IMR-90 (cell line): ENCODE data around the gene WASHC4. TPM values are rescaled to one million over a fixed set of nuclear protein-coding genes. Genes with fewer than 3 reads are reported as not detected.

Source experiments
- ATAC-seq: fragments of 200-7000 bp; cut with Tn5 transposase; 2 replicates; pipeline ENCODE4 v1.9.1; 2020; ENCODE audit warnings: low read depth, mild to moderate bottlenecking, moderate library complexity
- BruUV-seq: library from RNA; stranded (reverse); fragments of 400-500 nt; replicated peaks from 2 replicates; lab custom pipeline; 2021; lab: Mats Ljungman, UMichigan
- CTCF ChIA-PET: fragments of 300-600 bp; formaldehyde crosslinking; extraction: SDS; loops from one replicate; lab custom pipeline; 2021; ENCODE audit warnings: antibody characterized with exemption; lab: Yijun Ruan, JAX
- POLR2A ChIA-PET: fragments of 300-600 bp; sonication (Branson Sonifier 250); formaldehyde crosslinking; loops from one replicate; lab custom pipeline; 2022; ENCODE audit warnings: antibody characterized with exemption; ENCODE audit not compliant: unreplicated experiment; lab: Charles Lee
- DNase-seq: peaks from one replicate; pipeline ENCODE4 v3.0.0; 2013
- H2AFZ ChIP-seq: replicated peaks from 2 replicates; pipeline ENCODE3; 2013; ENCODE audit warnings: low read length, mild to moderate bottlenecking; ENCODE audit not compliant: poor library complexity
- H2AK5ac ChIP-seq: 2 replicates; pipeline ENCODE4 v1.6.1; 2013; ENCODE audit warnings: low read depth, low read length, inconsistent platforms
- H2AK9ac ChIP-seq: replicated peaks from 2 replicates; pipeline ENCODE3; 2013; ENCODE audit warnings: mild to moderate bottlenecking, low read depth, low read length, moderate library complexity; ENCODE audit not compliant: poor library complexity
- H2BK120ac ChIP-seq: 2 replicates; pipeline ENCODE4 v1.6.1; 2013; ENCODE audit warnings: low read depth, low read length, inconsistent platforms
- H2BK15ac ChIP-seq: 3 replicates; pipeline ENCODE4 v1.6.1; 2013; ENCODE audit warnings: low read depth, low read length, inconsistent platforms
- H2BK20ac ChIP-seq: 2 replicates; pipeline ENCODE4 v1.6.1; 2013; ENCODE audit warnings: low read depth, mild to moderate bottlenecking, inconsistent platforms, low read length, moderate library complexity
- H2BK5ac ChIP-seq: 2 replicates; pipeline ENCODE4 v1.6.1; 2013; ENCODE audit warnings: mild to moderate bottlenecking, low read depth, low read length, inconsistent platforms; ENCODE audit not compliant: poor library complexity, severe bottlenecking
- H3K14ac ChIP-seq: replicated peaks from 2 replicates; pipeline ENCODE4 v1.6.1; 2013; ENCODE audit warnings: low read depth, low read length, inconsistent platforms
- H3K18ac ChIP-seq: 2 replicates; pipeline ENCODE4 v1.6.1; 2013; ENCODE audit warnings: low read depth, low read length, control low read depth
- H3K23ac ChIP-seq: 2 replicates; pipeline ENCODE4 v1.6.1; 2013; ENCODE audit warnings: low read depth, low read length, inconsistent platforms
- H3K27ac ChIP-seq: 2 replicates; pipeline ENCODE4 v1.5.1; 2013; ENCODE audit warnings: mild to moderate bottlenecking, control low read depth, low read length; ENCODE audit not compliant: insufficient read depth
- H3K27me3 ChIP-seq: 2 replicates; pipeline ENCODE4 v1.6.1; 2013; ENCODE audit warnings: low read length; ENCODE audit not compliant: control insufficient read depth, insufficient read depth
- H3K36me3 ChIP-seq: 2 replicates; pipeline ENCODE4 v1.6.1; 2013; ENCODE audit warnings: low read length, mixed read lengths; ENCODE audit not compliant: control insufficient read depth, insufficient read depth
- H3K4ac ChIP-seq: 2 replicates; pipeline ENCODE4 v1.6.1; 2013; ENCODE audit warnings: low read depth, low read length, inconsistent platforms
- H3K4me1 ChIP-seq: 2 replicates; pipeline ENCODE4 v1.6.1; 2013; ENCODE audit warnings: low read length, mixed read lengths; ENCODE audit not compliant: control insufficient read depth, insufficient read depth
- H3K4me2 ChIP-seq: 2 replicates; pipeline ENCODE4 v1.6.1; 2013; ENCODE audit warnings: low read depth, mild to moderate bottlenecking, control low read depth, low read length, moderate library complexity
- H3K4me3 ChIP-seq: 2 replicates; pipeline ENCODE4 v1.5.1; 2013; ENCODE audit warnings: low read depth, mild to moderate bottlenecking, control low read depth, low read length, moderate library complexity; ENCODE audit not compliant: insufficient read depth
- H3K56ac ChIP-seq: 2 replicates; pipeline ENCODE4 v1.6.1; 2013; ENCODE audit warnings: low read length, inconsistent platforms; ENCODE audit not compliant: insufficient read depth; ENCODE audit errors: extremely low read depth
- H3K79me1 ChIP-seq, 2 experiments: 2 replicates each; pipeline ENCODE4 v1.6.1; 2013; ENCODE audit warnings: low read length in 2 of 2, inconsistent platforms in 1 of 2, low read depth in 1 of 2
- H3K9ac ChIP-seq: 2 replicates; pipeline ENCODE4 v1.6.1; 2013; ENCODE audit warnings: low read depth, low read length, control low read depth
- H3K9me1 ChIP-seq: 2 replicates; pipeline ENCODE4 v1.6.1; 2013; ENCODE audit warnings: low read length, inconsistent platforms; ENCODE audit not compliant: insufficient read depth
- H3K9me3 ChIP-seq: 2 replicates; pipeline ENCODE4 v1.6.1; 2013; ENCODE audit warnings: low read length; ENCODE audit not compliant: control insufficient read depth, insufficient read depth
- H4K20me1 ChIP-seq: 2 replicates; pipeline ENCODE4 v1.6.1; 2013; ENCODE audit warnings: low read length, inconsistent platforms; ENCODE audit not compliant: insufficient read depth
- H4K5ac ChIP-seq: 2 replicates; pipeline ENCODE4 v1.6.1; 2013; ENCODE audit warnings: mild to moderate bottlenecking, low read depth, low read length, control low read depth
- H4K8ac ChIP-seq, 2 experiments: 2 replicates each; pipeline ENCODE4 v1.6.1; 2013; ENCODE audit warnings: low read depth in 2 of 2, low read length in 2 of 2, control low read depth in 1 of 2, inconsistent platforms in 1 of 2
- H4K91ac ChIP-seq: 2 replicates; pipeline ENCODE4 v1.6.1; 2013; ENCODE audit warnings: low read depth, low read length, inconsistent platforms; ENCODE audit not compliant: insufficient read depth
- BHLHE40 ChIP-seq: fragments of 150-350 bp; IDR thresholded peaks from 2 replicates; pipeline ENCODE4 v1.6.1; 2016; ENCODE audit warnings: mild to moderate bottlenecking, low read depth, low read length
- CEBPB ChIP-seq: IDR thresholded peaks from 2 replicates; pipeline ENCODE4 v1.6.1; 2012; ENCODE audit warnings: low read depth, low read length, improper control_type of control experiment
- CHD1 ChIP-seq: IDR thresholded peaks from 2 replicates; pipeline ENCODE4 v1.6.1; 2012; ENCODE audit warnings: low read depth, low read length, improper control_type of control experiment
- FOS ChIP-seq: fragments of 150-350 bp; IDR thresholded peaks from 2 replicates; pipeline ENCODE4 v1.6.1; 2016; ENCODE audit warnings: low read depth, low read length
- MAFK ChIP-seq: IDR thresholded peaks from 2 replicates; pipeline ENCODE4 v1.6.1; 2012; ENCODE audit warnings: low read depth, low read length, improper control_type of control experiment
- MAZ ChIP-seq: IDR thresholded peaks from 2 replicates; pipeline ENCODE4 v1.6.1; 2012; ENCODE audit warnings: low read depth, mild to moderate bottlenecking, low read length, improper control_type of control experiment, moderate library complexity, borderline replicate concordance
- RCOR1 ChIP-seq: IDR thresholded peaks from 2 replicates; pipeline ENCODE4 v1.6.1; 2012; ENCODE audit warnings: mild to moderate bottlenecking, low read length, improper control_type of control experiment; ENCODE audit not compliant: insufficient replicate concordance
- RFX5 ChIP-seq: IDR thresholded peaks from 2 replicates; pipeline ENCODE4 v1.8.0; 2012; ENCODE audit warnings: low read depth, mild to moderate bottlenecking, low read length, moderate library complexity
- SMC3 ChIP-seq: fragments of 150-350 bp; IDR thresholded peaks from 2 replicates; pipeline ENCODE4 v1.6.1; 2016; ENCODE audit warnings: low read depth, mild to moderate bottlenecking, antibody characterized with exemption, low read length, moderate library complexity
- WGBS, 2 experiments: methylation state at CpG; one replicate each; pipeline versions ENCODE4 v1.1.5 to v1.1.7; 2013; ENCODE audit warnings: missing lambda C conversion rate in 2 of 2; ENCODE audit not compliant: insufficient read length in 1 of 2; ENCODE audit errors: extremely low coverage in 2 of 2; 5-methylcytosine and 5-hydroxymethylcytosine counted together
- dilution Hi-C: fragments of 300-500 bp; cut with HindIII; formaldehyde crosslinking; loops from one replicate; pipeline ENCODE4 v1.14.3; 2018; ENCODE audit warnings: low sequenced_read_pairs; ENCODE audit not compliant: unreplicated experiment
- in situ Hi-C: fragments of 300-500 bp; cut with MboI; formaldehyde crosslinking; loops from 3 replicates; pipeline ENCODE4 v1.14.3; 2019; ENCODE audit warnings: low sequenced_read_pairs, inconsistent platforms, mixed read lengths
- intact Hi-C: fragments of 100-400 bp; cut with micrococcal nuclease; formaldehyde crosslinking; loops from 2 replicates; pipeline ENCODE4 v1.10.0; 2022
- polyA plus RNA-seq, 3 experiments: library from polyadenylated mRNA; depleted of rRNA; stranded (reverse); fragments of >200 nt; gene quantifications; 2 replicates each; pipeline ENCODE4 v1.2.3, GENCODE V29; 2012; ENCODE audit warnings: low replicate concordance in 1 of 3
- total RNA-seq: library from RNA; depleted of rRNA; stranded (reverse); fragments of >200 nt; gene quantifications from 2 replicates; pipeline ENCODE4 v1.2.3, GENCODE V29; 2012
- TF ChIP-seq, protein P1 (sequence below): fragments of 150-350 bp; IDR thresholded peaks from 2 replicates; pipeline ENCODE4 v1.6.1; 2016; ENCODE audit warnings: low read depth, mild to moderate bottlenecking, low read length, moderate library complexity, borderline replicate concordance
- TF ChIP-seq, protein P2 (sequence below): conservative IDR thresholded peaks from 2 replicates; pipeline ENCODE4 v1.5.1; 2012; ENCODE audit warnings: mild to moderate bottlenecking, low read depth, low read length, improper control_type of control experiment

WASHC4 gene
- total and polyA plus RNA-seq, 2 of the 4 experiments (the other 2 are of a cell fraction) = 16.4 to 47.0 TPM

DNA sequence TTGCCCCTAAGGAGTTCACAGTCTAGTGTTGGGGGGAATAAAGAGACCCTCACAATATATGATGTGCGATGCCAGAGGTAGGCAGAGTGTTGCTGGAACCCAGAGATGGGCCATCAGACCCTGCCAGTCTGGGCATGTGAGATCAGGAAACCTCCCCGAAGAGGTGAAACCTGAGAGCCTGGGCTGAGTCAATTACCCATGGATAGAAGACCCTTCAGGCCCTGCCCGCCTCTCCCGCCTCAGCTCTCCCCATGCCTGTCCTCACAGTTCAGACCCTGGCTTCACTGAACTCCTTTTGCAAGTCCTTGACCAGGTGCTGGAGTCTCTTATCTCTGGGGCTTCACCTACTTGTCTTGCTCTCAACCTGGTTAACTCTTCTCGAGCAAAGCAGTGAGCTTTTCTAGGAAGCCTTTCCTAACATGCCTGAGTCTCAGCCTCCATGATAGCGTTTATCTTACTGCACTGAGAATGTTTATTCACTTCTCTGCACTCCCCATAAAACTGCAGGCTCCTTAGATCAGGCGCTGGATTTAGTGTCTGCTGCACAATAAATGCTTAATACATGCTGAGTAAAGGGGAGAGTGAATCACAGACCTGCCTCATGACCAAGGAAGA is 42.9 kb upstream of the WASHC4 start:
- 100% methylated on average over 1 of the region's 7 CpGs; no CpG with 5 or more reads in 1 of the 2 experiments for WGBS, 2 experiments
- Histone ChIP-seq H3K27ac (no peak overlapping the region), H3K4me1 (peaks cover 4% of the 10 kb centered on the region), H3K9me3 (no peaks in the 10 kb centered on the region), H3K9ac (no peak overlapping the region), H2BK15ac (no peak overlapping the region), H3K36me3 (peaks cover 44% of the 10 kb centered on the region), H2AFZ (no peak overlapping the region), H3K9me1 (0 out of 2 replicates have a peak, but pooled peaks cover 8% of the 10 kb centered on the region), H3K56ac (no peak overlapping the region), H2BK5ac (no peak overlapping the region), H4K20me1 (no peaks in the 10 kb centered on the region; the same call in 1 of the 2 replicates), H4K8ac (no peak overlapping the region), H2BK120ac (no peak overlapping the region), H3K23ac (no peak overlapping the region), H3K4ac (no peak overlapping the region), H4K5ac (no peak overlapping the region), H4K91ac (no peak overlapping the region), H2AK5ac (no peak overlapping the region), H3K18ac (no peak overlapping the region), H3K4me2 (no peak overlapping the region), H3K79me1 (peaks cover 0 to 3% of the 10 kb centered on the region in 2 experiments; a peak in 1 of 4 replicates), H2AK9ac (no peak overlapping the region), H3K14ac (no peak overlapping the region), H3K4me3 (no peak overlapping the region), H2BK20ac (no peak overlapping the region), H3K27me3 (no peaks in the 10 kb centered on the region)
- dilution Hi-C loops (no loop called here), intact Hi-C loops (no loop called here), in situ Hi-C loops (loop anchor here (25.0 kb wide), 1 partner anchor 877 kb away; no protein-coding TSS in a partner anchor)
- ATAC-seq (no peak), DNase-seq (no peak)
- ChIA-PET CTCF (interaction anchor here (0.6 kb wide), 1 partner anchor 11 kb away, joined by 5 read pairs; no protein-coding TSS in a partner anchor), POLR2A (no interaction called here)
- BruUV-seq = no TSS peak
- TF ChIP-seq, protein P1, sequence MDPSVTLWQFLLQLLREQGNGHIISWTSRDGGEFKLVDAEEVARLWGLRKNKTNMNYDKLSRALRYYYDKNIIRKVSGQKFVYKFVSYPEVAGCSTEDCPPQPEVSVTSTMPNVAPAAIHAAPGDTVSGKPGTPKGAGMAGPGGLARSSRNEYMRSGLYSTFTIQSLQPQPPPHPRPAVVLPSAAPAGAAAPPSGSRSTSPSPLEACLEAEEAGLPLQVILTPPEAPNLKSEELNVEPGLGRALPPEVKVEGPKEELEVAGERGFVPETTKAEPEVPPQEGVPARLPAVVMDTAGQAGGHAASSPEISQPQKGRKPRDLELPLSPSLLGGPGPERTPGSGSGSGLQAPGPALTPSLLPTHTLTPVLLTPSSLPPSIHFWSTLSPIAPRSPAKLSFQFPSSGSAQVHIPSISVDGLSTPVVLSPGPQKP = no peak
- TF ChIP-seq, protein P2, sequence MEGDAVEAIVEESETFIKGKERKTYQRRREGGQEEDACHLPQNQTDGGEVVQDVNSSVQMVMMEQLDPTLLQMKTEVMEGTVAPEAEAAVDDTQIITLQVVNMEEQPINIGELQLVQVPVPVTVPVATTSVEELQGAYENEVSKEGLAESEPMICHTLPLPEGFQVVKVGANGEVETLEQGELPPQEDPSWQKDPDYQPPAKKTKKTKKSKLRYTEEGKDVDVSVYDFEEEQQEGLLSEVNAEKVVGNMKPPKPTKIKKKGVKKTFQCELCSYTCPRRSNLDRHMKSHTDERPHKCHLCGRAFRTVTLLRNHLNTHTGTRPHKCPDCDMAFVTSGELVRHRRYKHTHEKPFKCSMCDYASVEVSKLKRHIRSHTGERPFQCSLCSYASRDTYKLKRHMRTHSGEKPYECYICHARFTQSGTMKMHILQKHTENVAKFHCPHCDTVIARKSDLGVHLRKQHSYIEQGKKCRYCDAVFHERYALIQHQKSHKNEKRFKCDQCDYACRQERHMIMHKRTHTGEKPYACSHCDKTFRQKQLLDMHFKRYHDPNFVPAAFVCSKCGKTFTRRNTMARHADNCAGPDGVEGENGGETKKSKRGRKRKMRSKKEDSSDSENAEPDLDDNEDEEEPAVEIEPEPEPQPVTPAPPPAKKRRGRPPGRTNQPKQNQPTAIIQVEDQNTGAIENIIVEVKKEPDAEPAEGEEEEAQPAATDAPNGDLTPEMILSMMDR = no peak
- no peak for TF ChIP-seq BHLHE40
- TF ChIP-seq SMC3 = no peak
- TF ChIP-seq RFX5 = no peak
- no peak for TF ChIP-seq MAFK
- no peak for TF ChIP-seq CEBPB
- TF ChIP-seq FOS = no peak
- no peak for TF ChIP-seq MAZ
- no peak for TF ChIP-seq RCOR1
- TF ChIP-seq CHD1 = no peak
